HAP-1 (cell line): Measurements from ENCODE around the gene INPP5F.
A peak's percentile ranks its signal among the peaks of the same experiment; 100 is the strongest.
"Not testable (repeated sequence)": the region's sequence is repeated elsewhere in the genome, so short reads cannot be mapped to it uniquely, and the experiment has no call there.

Experiments
- DNase-seq, 2 experiments: peaks; one replicate each; pipeline ENCODE4 v3.0.0-alpha.2; 2016 to 2020; ENCODE audit warnings: low spot score in 2 of 2
- H3K27me3 ChIP-seq: fragments of 250-450 bp; sonication (Bioruptor Pico); 2 replicates; pipeline ENCODE4 v1.5.1; 2020; ENCODE audit warnings: low read depth, mild to moderate bottlenecking, moderate library complexity
- H3K36me3 ChIP-seq: fragments of 250-450 bp; sonication (Bioruptor Pico); replicated peaks from 2 replicates; pipeline ENCODE4 v1.5.1; 2020; ENCODE audit warnings: mild to moderate bottlenecking
- H3K4me1 ChIP-seq: fragments of 250-450 bp; sonication (Bioruptor Pico); 2 replicates; pipeline ENCODE4 v1.5.1; 2020; ENCODE audit warnings: mild to moderate bottlenecking
- H3K4me3 ChIP-seq: fragments of 250-450 bp; sonication (Bioruptor Pico); 2 replicates; pipeline ENCODE4 v1.5.1; 2020; ENCODE audit warnings: mild to moderate bottlenecking, moderate library complexity
- H3K9me3 ChIP-seq: fragments of 250-450 bp; sonication (Bioruptor Pico); 2 replicates; pipeline ENCODE4 v1.5.1; 2020; ENCODE audit warnings: mild to moderate bottlenecking, moderate library complexity
- in situ Hi-C: fragments of 300-500 bp; cut with MboI; formaldehyde crosslinking; loops from 3 replicates; pipeline ENCODE4 v1.14.3; 2020; ENCODE audit warnings: low sequenced_read_pairs, inconsistent platforms, mixed read lengths

INPP5F gene

GRCh38 chr10:119865699-119866240 lies 139.9 kb downstream of the INPP5F start:
- DNase-seq = no peak
- in situ Hi-C loops = no loop called here
- H3K4me3 ChIP-seq = no peak overlapping the region
- H3K36me3 ChIP-seq = peaks cover 3% of the 10 kb centered on the region
- H3K27me3 ChIP-seq = no peaks in the 10 kb centered on the region
- H3K9me3 ChIP-seq = 0 out of 2 replicates have a peak, but pooled peaks cover 3% of the 10 kb centered on the region
- peaks cover 28% of the 10 kb centered on the region for H3K4me1 ChIP-seq

- in situ Hi-C loops = no loop called here
- no peaks in the 10 kb centered on the region for H3K27me3 ChIP-seq
- no peak overlapping the region for H3K4me3 ChIP-seq
- DNase-seq = no peak
- peaks cover 13% of the 10 kb centered on the region for H3K4me1 ChIP-seq
- peaks cover 7% of the 10 kb centered on the region for H3K36me3 ChIP-seq
- H3K9me3 ChIP-seq = 0 out of 2 replicates have a peak, but pooled peaks cover 3% of the 10 kb centered on the region
These were observed 141.5 kb downstream of the INPP5F start for GRCh38 chr10:119867317-119867716.

GRCh38 chr10:119869398-119869797 lies 143.5 kb downstream of the INPP5F start:
- H3K27me3 ChIP-seq, DNase-seq, in situ Hi-C loops, H3K36me3 ChIP-seq, H3K9me3 ChIP-seq: not testable (repeated sequence)
- H3K4me1 ChIP-seq = peaks cover 12% of the 10 kb centered on the region
- peak overlapping the region; percentile 80 for H3K4me3 ChIP-seq

GRCh38 chr10:119871881-119872609 lies 146.2 kb downstream of the INPP5F start:
- H3K4me1 ChIP-seq = peaks cover 16% of the 10 kb centered on the region
- peak overlapping the region; percentile 80 for H3K4me3 ChIP-seq
- in situ Hi-C loops = no loop called here
- H3K9me3 ChIP-seq = no peaks in the 10 kb centered on the region
- no peaks in the 10 kb centered on the region for H3K27me3 ChIP-seq
- peak in 1 of 2 experiments; percentile 63 for DNase-seq
- peaks cover 7% of the 10 kb centered on the region for H3K36me3 ChIP-seq

GRCh38 chr10:119872610-119872859 lies 146.7 kb downstream of the INPP5F start, which contains the start of gene MCMBP:
MCMBP (minus strand) TSS chr10:119872843; CDS start chr10:119872584, 259 bp downstream.
- Histone ChIP-seq H3K27me3 (no peaks in the 10 kb centered on the region), H3K4me3 (peak within 1 kb of the TSS; percentile 80), H3K4me1 (peaks cover 16% of the 10 kb centered on the region), H3K36me3 (peaks cover 4% of the 10 kb centered on the region), H3K9me3 (no peaks in the 10 kb centered on the region)
- DNase-seq = no peak
- in situ Hi-C loops = no loop called here

- in situ Hi-C loops = no loop called here
- Histone ChIP-seq H3K9me3 (no peaks in the 10 kb centered on the region), H3K36me3 (peaks cover 3% of the 10 kb centered on the region; the same call in 1 of the 2 replicates), H3K4me3 (peak overlapping the region; percentile 80), H3K27me3 (no peaks in the 10 kb centered on the region), H3K4me1 (peaks cover 16% of the 10 kb centered on the region)
- DNase-seq = peak; percentile 85 to 91
These were observed 147.2 kb downstream of the INPP5F start for GRCh38 chr10:119872860-119873681.

GRCh38 chr10:119878524-119878923 lies 152.7 kb downstream of the INPP5F start:
- Histone ChIP-seq H3K9me3 (no peaks in the 10 kb centered on the region), H3K36me3 (no peaks in the 10 kb centered on the region), H3K4me1 (peaks cover 6% of the 10 kb centered on the region), H3K27me3 (no peaks in the 10 kb centered on the region), H3K4me3 (no peak overlapping the region)
- DNase-seq = no peak
- in situ Hi-C loops = no loop called here
